A549 (cell line): Measurements from ENCODE around the gene PPM1H. TPM values are rescaled to one million over a fixed set of nuclear protein-coding genes. Genes with fewer than 3 reads are reported as not detected.
"Not testable (repeated sequence)": the region's sequence is repeated elsewhere in the genome, so short reads cannot be mapped to it uniquely, and the experiment has no call there.

Source experiments
- ATAC-seq, 2 experiments: fragments of 200-7000 bp in 1 of 2; fragments of >200 bp in 1 of 2; cut with Nextera tagmentation in 1 of 2; cut with Tn5 transposase in 1 of 2; 3 replicates each; pipeline versions ENCODE4 v1.8.0 to v1.9.1; 2018 to 2020; ENCODE audit warnings: mild to moderate bottlenecking in 1 of 2, moderate library complexity in 1 of 2
- CTCF ChIA-PET: fragments of 300-600 bp; sonication (Branson Sonifier 250); formaldehyde crosslinking; extraction: SDS; loops from one replicate; lab custom pipeline; 2021; ENCODE audit warnings: antibody characterized with exemption, inconsistent platforms; lab: Yijun Ruan, JAX
- POLR2A ChIA-PET: fragments of 350-600 bp; formaldehyde crosslinking; extraction: SDS; loops from one replicate; lab custom pipeline; 2021; ENCODE audit warnings: antibody characterized with exemption, inconsistent platforms; lab: Yijun Ruan, JAX
- DNase-seq, 2 experiments: peaks; one replicate each; pipeline versions ENCODE4 v3.0.0 to v3.0.0-alpha.2; 2011 to 2016; ENCODE audit warnings: low read depth in 1 of 2, low spot score in 1 of 2
- FAIRE-seq: peaks from 2 replicates; lab custom pipeline; 2011; peaks lifted over from hg19 to GRCh38; lab: Jason Lieb, UNC
- H3K27ac ChIP-seq, 2 experiments: fragments of >200 bp; sonication (Bioruptor Twin); formaldehyde crosslinking; 3 replicates each; pipeline ENCODE4 v1.5.1; 2016 to 2017
- H3K4me1 ChIP-seq: fragments of >200 bp; sonication (Bioruptor Twin); formaldehyde crosslinking; 3 replicates; pipeline ENCODE4 v1.6.1; 2016
- H3K4me2 ChIP-seq: fragments of >200 bp; sonication (Bioruptor Twin); formaldehyde crosslinking; 3 replicates; pipeline ENCODE4 v1.6.1; 2016
- H3K4me3 ChIP-seq: fragments of >200 bp; sonication (Bioruptor Twin); formaldehyde crosslinking; 3 replicates; pipeline ENCODE4 v1.5.1; 2016
- H3K9me3 ChIP-seq: fragments of >200 bp; sonication (Bioruptor Twin); formaldehyde crosslinking; 3 replicates; pipeline ENCODE4 v1.6.1; 2016
- CHD4 ChIP-seq: fragments of 200-600 bp; sonication (generic); IDR thresholded peaks from 2 replicates; pipeline ENCODE4 v1.6.1; 2016; ENCODE audit warnings: antibody characterized with exemption, mild to moderate bottlenecking, borderline replicate concordance
- EHMT2 ChIP-seq: fragments of 200-600 bp; sonication (generic); IDR thresholded peaks from 2 replicates; pipeline ENCODE4 v1.6.1; 2016; ENCODE audit warnings: antibody characterized with exemption, low read depth, mild to moderate bottlenecking, moderate library complexity
- EP300 ChIP-seq, 2 experiments: fragments of >200 bp; sonication (Bioruptor Twin); formaldehyde crosslinking; IDR thresholded peaks; 2 replicates in 1 of 2; 3 replicates in 1 of 2; pipeline ENCODE4 v1.6.1; 2016 to 2017
- JUN ChIP-seq, 2 experiments: fragments of >200 bp; sonication (Bioruptor Twin); formaldehyde crosslinking; IDR thresholded peaks; 2 replicates in 1 of 2; 3 replicates in 1 of 2; pipeline ENCODE4 v1.6.1; 2016 to 2017
- MAFK ChIP-seq: fragments of 450-650 bp; IDR thresholded peaks from 2 replicates; pipeline ENCODE4 v1.6.1; 2014; ENCODE audit not compliant: partially characterized antibody
- RAD21 ChIP-seq, 2 experiments: fragments of >200 bp in 1 of 2; sonication (Bioruptor Twin) in 1 of 2; formaldehyde crosslinking in 1 of 2; IDR thresholded peaks in 1 of 2; conservative IDR thresholded peaks in 1 of 2; 2 replicates in 1 of 2; 3 replicates in 1 of 2; pipeline ENCODE4 v1.6.1; 2012 to 2018; ENCODE audit warnings: inconsistent platforms in 1 of 2
- RARB ChIP-seq: fragments of 250-450 bp; sonication (Bioruptor Pico); IDR thresholded peaks from 2 replicates; pipeline ENCODE4 v1.8.0; 2021; ENCODE audit warnings: mild to moderate bottlenecking, moderate library complexity
- RNF2 ChIP-seq: fragments of 200-600 bp; sonication (generic); IDR thresholded peaks from 2 replicates; pipeline ENCODE4 v1.6.1; 2016; ENCODE audit warnings: low read depth, mild to moderate bottlenecking, antibody characterized with exemption, moderate library complexity, borderline replicate concordance
- SMC3 ChIP-seq: fragments of >200 bp; sonication (Bioruptor Twin); formaldehyde crosslinking; IDR thresholded peaks from 3 replicates; pipeline ENCODE4 v1.6.1; 2018; ENCODE audit warnings: inconsistent platforms
- ZC3H11A ChIP-seq: fragments of 450-650 bp; IDR thresholded peaks from 2 replicates; pipeline ENCODE4 v1.6.1; 2014; ENCODE audit warnings: antibody characterized with exemption, mild to moderate bottlenecking
- WGBS: methylation state at CpG from one replicate; pipeline ENCODE4 v1.1.6; 2017; ENCODE audit errors: missing lambda C conversion rate; 5-methylcytosine and 5-hydroxymethylcytosine counted together
- polyA plus RNA-seq, 4 experiments: library from polyadenylated mRNA; depleted of rRNA in 3 of 4; stranded (reverse); fragments of >200 nt; fragmentation: RNase III in 1 of 4; extraction: RNeasy Plus Mini Kit Qiagen cat#74134 plus additional on column Dnase treatment in 1 of 4; gene quantifications; 2 replicates in 3 of 4; 3 replicates in 1 of 4; pipeline ENCODE4 v1.2.3, GENCODE V29; 2011 to 2017
- TF ChIP-seq, protein P1 (sequence below): fragments of 250-450 bp; sonication (Bioruptor Pico); IDR thresholded peaks from 2 replicates; pipeline ENCODE4 v1.5.0; 2020; ENCODE audit warnings: low read depth, mild to moderate bottlenecking, moderate library complexity
- TF ChIP-seq, protein P2 (sequence below): IDR thresholded peaks from 2 replicates; pipeline ENCODE4 v1.6.1; 2012
- TF ChIP-seq, protein P3 (sequence below): IDR thresholded peaks from 2 replicates; pipeline ENCODE4 v1.6.1; 2012; ENCODE audit warnings: low read depth, borderline replicate concordance
- TF ChIP-seq, protein P4 (sequence below): fragments of 450-650 bp; IDR thresholded peaks from 2 replicates; pipeline ENCODE4 v1.6.1; 2014; ENCODE audit warnings: antibody characterized with exemption
- TF ChIP-seq, protein P5 (sequence below): fragments of >200 bp; sonication (Bioruptor Twin); formaldehyde crosslinking; IDR thresholded peaks from 3 replicates; pipeline ENCODE4 v1.5.1; 2016

The PPM1H gene
- polyA plus RNA-seq, 2 of the 4 experiments (the other 2 are of a cell fraction): 7.8 TPM

DNA sequence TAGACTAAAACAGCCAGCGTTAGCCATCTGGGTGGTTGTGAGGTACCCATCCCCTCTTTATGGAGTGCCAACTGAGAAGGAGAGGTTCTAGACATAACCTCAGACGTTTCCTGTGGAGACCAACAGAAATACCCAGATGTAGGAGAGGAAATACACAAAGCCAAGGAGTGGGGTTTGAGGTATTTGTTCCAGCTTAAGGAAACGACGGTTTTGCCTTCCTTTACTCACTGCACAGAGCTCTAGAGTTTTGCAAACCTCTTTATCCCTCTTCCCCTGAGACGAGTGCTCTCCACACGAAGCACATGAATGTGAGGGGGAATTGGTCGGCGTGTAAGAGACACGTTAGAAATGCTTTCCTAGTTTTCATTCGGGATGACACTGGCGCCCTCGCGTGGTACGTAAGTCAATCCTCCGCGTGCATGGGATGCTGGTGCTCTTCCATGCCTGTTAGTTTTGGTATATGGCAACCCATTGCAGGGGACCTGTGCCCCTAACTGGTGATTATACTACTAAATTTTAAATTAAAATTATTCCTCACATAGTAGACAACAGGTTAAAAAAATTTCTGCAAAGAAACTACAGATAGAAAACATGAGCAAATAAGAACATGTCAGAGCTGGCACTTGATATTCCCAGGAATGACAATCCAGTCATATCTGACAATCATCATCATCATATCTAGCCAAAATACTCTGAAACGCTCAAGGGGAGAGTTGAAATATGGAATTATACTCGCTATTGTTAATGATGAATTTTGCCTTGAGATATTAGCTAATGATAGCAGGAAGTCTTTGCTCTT is 121.7 kb downstream of the PPM1H start:
- peak; percentile 58 to 83 for DNase-seq
- ChIA-PET POLR2A (interaction anchor here (1.0 kb wide), 1 partner anchor 122 kb away, joined by 3 read pairs; the partner anchor contains the start of gene PPM1H), CTCF (interaction anchor here (0.6 to 3.2 kb wide), 58 partner anchors 8 to 579 kb away, joined by 3 to 26 read pairs (median 4); partner anchors contain the start of gene PPM1H)
- peak overlapping the region; percentile 72 for H3K4me2 ChIP-seq
- TF ChIP-seq, protein P1, sequence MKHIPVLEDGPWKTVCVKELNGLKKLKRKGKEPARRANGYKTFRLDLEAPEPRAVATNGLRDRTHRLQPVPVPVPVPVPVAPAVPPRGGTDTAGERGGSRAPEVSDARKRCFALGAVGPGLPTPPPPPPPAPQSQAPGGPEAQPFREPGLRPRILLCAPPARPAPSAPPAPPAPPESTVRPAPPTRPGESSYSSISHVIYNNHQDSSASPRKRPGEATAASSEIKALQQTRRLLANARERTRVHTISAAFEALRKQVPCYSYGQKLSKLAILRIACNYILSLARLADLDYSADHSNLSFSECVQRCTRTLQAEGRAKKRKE (CRISPR knock-in tag): no peak
- TF ChIP-seq ZC3H11A (no peak), JUN (IDR thresholded peaks at IDR 0.05) (no peak), RAD21 (conservative IDR thresholded peaks at IDR 0.05 in 1 of 2, IDR thresholded peaks at IDR 0.05 in 1 of 2) (peak; percentile 89 to 93), EHMT2 (no peak), RARB (CRISPR knock-in tag) (no peak), RNF2 (no peak), MAFK (no peak), EP300 (IDR thresholded peaks at IDR 0.05) (no peak), SMC3 (peak; percentile 91), CHD4 (no peak)
- TF ChIP-seq, protein P2, sequence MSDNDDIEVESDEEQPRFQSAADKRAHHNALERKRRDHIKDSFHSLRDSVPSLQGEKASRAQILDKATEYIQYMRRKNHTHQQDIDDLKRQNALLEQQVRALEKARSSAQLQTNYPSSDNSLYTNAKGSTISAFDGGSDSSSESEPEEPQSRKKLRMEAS: peak; percentile 76
- TF ChIP-seq, protein P3, sequence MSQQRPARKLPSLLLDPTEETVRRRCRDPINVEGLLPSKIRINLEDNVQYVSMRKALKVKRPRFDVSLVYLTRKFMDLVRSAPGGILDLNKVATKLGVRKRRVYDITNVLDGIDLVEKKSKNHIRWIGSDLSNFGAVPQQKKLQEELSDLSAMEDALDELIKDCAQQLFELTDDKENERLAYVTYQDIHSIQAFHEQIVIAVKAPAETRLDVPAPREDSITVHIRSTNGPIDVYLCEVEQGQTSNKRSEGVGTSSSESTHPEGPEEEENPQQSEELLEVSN: peak; percentile 65; the same call in 1 of the 2 replicates
- TF ChIP-seq, protein P4, sequence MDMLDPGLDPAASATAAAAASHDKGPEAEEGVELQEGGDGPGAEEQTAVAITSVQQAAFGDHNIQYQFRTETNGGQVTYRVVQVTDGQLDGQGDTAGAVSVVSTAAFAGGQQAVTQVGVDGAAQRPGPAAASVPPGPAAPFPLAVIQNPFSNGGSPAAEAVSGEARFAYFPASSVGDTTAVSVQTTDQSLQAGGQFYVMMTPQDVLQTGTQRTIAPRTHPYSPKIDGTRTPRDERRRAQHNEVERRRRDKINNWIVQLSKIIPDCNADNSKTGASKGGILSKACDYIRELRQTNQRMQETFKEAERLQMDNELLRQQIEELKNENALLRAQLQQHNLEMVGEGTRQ: no peak
- TF ChIP-seq, protein P5, sequence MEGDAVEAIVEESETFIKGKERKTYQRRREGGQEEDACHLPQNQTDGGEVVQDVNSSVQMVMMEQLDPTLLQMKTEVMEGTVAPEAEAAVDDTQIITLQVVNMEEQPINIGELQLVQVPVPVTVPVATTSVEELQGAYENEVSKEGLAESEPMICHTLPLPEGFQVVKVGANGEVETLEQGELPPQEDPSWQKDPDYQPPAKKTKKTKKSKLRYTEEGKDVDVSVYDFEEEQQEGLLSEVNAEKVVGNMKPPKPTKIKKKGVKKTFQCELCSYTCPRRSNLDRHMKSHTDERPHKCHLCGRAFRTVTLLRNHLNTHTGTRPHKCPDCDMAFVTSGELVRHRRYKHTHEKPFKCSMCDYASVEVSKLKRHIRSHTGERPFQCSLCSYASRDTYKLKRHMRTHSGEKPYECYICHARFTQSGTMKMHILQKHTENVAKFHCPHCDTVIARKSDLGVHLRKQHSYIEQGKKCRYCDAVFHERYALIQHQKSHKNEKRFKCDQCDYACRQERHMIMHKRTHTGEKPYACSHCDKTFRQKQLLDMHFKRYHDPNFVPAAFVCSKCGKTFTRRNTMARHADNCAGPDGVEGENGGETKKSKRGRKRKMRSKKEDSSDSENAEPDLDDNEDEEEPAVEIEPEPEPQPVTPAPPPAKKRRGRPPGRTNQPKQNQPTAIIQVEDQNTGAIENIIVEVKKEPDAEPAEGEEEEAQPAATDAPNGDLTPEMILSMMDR: peak; percentile 89
- H3K4me3 ChIP-seq: no peak overlapping the region; the same call in 2 of the 3 replicates
- H3K27ac ChIP-seq: peak overlapping the region; percentile 51 to 76; a peak in 5 of 6 replicates
- ATAC-seq: peak; percentile 92 to 95
- peaks cover 5% of the 10 kb centered on the region; the same call in 2 of the 3 replicates for H3K4me1 ChIP-seq
- no peaks in the 10 kb centered on the region for H3K9me3 ChIP-seq
- FAIRE-seq: no peak
- WGBS: 14% methylated on average over 18 of the region's 18 CpGs

DNA sequence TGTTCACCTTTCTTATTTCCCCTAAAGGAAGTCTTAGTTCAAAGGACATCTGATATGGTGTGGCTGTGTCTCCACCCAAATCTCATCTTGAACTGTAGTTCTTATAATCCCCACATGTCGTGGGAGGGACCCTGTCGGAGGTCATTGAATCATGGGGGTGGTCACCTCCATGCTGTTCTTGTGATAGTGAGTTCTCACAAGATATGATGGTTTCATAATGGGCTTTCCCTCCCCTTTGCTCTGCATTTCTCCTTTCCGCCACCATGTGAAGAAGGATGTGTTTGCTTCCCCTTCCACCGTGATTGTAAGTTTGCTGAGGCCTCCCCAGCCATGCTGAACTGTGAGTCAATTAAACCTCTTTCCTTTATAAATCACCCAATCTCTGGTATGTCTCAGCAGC is 123.5 kb downstream of the PPM1H start:
- WGBS: 87% methylated on average over 4 of the region's 4 CpGs
- H3K9me3 ChIP-seq, H3K4me3 ChIP-seq, ATAC-seq, FAIRE-seq, H3K4me1 ChIP-seq, H3K27ac ChIP-seq, H3K4me2 ChIP-seq, DNase-seq, POLR2A ChIA-PET: not testable (repeated sequence)
- CTCF ChIA-PET: interaction anchor here (1.0 to 3.2 kb wide), 7 partner anchors 17 to 376 kb away, joined by 3 to 26 read pairs (median 7); partner anchors contain the start of gene PPM1H
